ENCODE measurements around the gene HOXB6.

The HOXB6 gene

DNA sequence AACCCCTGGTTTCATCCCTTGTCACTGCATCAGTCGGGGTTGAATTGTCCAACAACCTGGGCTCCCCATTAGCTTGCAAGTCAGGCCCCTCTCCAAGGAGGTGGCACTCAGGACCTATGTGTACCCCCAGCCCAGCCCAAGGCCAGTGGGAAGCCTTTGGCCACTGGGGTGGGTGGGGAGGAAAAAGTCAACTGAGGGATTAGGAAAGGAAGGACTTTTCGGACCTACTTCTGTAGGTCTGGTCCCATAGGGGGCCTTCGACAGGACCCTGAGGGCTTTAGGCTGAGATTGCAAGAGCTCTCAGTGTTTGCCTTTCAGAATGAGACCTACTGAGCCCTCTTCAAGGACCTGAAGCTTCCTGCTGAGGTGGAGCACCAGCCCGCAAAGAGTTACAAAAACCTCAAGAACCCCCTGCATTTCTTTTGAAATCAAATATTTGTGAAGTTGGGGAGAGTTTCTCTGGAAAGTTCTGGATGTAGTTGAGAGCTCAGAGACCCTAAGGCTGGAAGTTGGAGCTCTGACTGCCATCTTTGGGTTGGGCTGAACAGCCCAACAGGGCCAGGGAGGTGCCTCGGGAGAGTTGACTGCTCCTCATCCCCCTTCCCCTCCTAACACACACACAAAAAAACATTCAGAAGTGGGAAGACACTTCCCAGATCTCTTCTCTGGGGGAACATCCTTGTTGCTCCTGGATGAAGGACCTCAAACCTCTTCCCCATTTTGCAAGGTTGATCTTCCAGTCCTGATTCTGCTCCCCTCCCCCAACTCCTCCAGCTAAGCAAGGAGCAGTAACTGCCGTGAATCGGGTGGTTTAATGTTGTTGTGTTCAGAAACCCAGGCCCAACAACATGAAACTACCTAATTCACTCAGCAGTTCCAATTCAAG is 27.1 kb upstream of the HOXB6 start:
- no peak for ATAC-seq
- no peak for TF ChIP-seq TCF4 (CRISPR knock-in tag; IDR thresholded peaks at IDR 0.05; ENCODE audit: borderline replicate concordance)
- TF ChIP-seq ARNTL (CRISPR knock-in tag; IDR thresholded peaks at IDR 0.05; ENCODE audit: borderline replicate concordance, low read depth), result no peak
- TF ChIP-seq ZC3H10 (CRISPR knock-in tag; IDR thresholded peaks at IDR 0.05), result no peak
- TF ChIP-seq, protein P1, sequence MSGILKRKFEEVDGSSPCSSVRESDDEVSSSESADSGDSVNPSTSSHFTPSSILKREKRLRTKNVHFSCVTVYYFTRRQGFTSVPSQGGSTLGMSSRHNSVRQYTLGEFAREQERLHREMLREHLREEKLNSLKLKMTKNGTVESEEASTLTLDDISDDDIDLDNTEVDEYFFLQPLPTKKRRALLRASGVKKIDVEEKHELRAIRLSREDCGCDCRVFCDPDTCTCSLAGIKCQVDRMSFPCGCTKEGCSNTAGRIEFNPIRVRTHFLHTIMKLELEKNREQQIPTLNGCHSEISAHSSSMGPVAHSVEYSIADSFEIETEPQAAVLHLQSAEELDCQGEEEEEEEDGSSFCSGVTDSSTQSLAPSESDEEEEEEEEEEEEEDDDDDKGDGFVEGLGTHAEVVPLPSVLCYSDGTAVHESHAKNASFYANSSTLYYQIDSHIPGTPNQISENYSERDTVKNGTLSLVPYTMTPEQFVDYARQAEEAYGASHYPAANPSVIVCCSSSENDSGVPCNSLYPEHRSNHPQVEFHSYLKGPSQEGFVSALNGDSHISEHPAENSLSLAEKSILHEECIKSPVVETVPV (CRISPR knock-in tag; IDR thresholded peaks at IDR 0.05), result no peak
- no peak for TF ChIP-seq RARB (CRISPR knock-in tag; IDR thresholded peaks at IDR 0.05)
- TF ChIP-seq TOX (CRISPR knock-in tag; IDR thresholded peaks at IDR 0.05; ENCODE audit: borderline replicate concordance), result no peak
- no peak for TF ChIP-seq ESRRG (CRISPR knock-in tag; IDR thresholded peaks at IDR 0.05)
- no peak for TF ChIP-seq BACH2 (CRISPR knock-in tag; IDR thresholded peaks at IDR 0.05; ENCODE audit: borderline replicate concordance)
- TF ChIP-seq CSDC2 (CRISPR knock-in tag; IDR thresholded peaks at IDR 0.05), result no peak
- no peak for TF ChIP-seq ZNF70 (CRISPR knock-in tag; IDR thresholded peaks at IDR 0.05)
- TF ChIP-seq ISL1 (CRISPR knock-in tag; IDR thresholded peaks at IDR 0.05), result no peak
- TF ChIP-seq, protein P2, sequence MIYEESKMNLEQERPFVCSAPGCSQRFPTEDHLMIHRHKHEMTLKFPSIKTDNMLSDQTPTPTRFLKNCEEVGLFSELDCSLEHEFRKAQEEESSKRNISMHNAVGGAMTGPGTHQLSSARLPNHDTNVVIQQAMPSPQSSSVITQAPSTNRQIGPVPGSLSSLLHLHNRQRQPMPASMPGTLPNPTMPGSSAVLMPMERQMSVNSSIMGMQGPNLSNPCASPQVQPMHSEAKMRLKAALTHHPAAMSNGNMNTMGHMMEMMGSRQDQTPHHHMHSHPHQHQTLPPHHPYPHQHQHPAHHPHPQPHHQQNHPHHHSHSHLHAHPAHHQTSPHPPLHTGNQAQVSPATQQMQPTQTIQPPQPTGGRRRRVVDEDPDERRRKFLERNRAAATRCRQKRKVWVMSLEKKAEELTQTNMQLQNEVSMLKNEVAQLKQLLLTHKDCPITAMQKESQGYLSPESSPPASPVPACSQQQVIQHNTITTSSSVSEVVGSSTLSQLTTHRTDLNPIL (CRISPR knock-in tag; IDR thresholded peaks at IDR 0.05; ENCODE audit: low read depth), result no peak
- TF ChIP-seq, protein P3, sequence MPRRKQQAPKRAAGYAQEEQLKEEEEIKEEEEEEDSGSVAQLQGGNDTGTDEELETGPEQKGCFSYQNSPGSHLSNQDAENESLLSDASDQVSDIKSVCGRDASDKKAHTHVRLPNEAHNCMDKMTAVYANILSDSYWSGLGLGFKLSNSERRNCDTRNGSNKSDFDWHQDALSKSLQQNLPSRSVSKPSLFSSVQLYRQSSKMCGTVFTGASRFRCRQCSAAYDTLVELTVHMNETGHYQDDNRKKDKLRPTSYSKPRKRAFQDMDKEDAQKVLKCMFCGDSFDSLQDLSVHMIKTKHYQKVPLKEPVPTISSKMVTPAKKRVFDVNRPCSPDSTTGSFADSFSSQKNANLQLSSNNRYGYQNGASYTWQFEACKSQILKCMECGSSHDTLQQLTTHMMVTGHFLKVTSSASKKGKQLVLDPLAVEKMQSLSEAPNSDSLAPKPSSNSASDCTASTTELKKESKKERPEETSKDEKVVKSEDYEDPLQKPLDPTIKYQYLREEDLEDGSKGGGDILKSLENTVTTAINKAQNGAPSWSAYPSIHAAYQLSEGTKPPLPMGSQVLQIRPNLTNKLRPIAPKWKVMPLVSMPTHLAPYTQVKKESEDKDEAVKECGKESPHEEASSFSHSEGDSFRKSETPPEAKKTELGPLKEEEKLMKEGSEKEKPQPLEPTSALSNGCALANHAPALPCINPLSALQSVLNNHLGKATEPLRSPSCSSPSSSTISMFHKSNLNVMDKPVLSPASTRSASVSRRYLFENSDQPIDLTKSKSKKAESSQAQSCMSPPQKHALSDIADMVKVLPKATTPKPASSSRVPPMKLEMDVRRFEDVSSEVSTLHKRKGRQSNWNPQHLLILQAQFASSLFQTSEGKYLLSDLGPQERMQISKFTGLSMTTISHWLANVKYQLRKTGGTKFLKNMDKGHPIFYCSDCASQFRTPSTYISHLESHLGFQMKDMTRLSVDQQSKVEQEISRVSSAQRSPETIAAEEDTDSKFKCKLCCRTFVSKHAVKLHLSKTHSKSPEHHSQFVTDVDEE (CRISPR knock-in tag; IDR thresholded peaks at IDR 0.05), result no peak
- no peak for TF ChIP-seq ZFP3 (CRISPR knock-in tag; IDR thresholded peaks at IDR 0.05)
- TF ChIP-seq ZFP30 (CRISPR knock-in tag; IDR thresholded peaks at IDR 0.05), result no peak
- TF ChIP-seq SNAI2 (CRISPR knock-in tag; IDR thresholded peaks at IDR 0.05), result no peak
- no peak for TF ChIP-seq ZNF8 (CRISPR knock-in tag; IDR thresholded peaks at IDR 0.05)
- no peak for TF ChIP-seq PPARA (CRISPR knock-in tag; IDR thresholded peaks at IDR 0.05; ENCODE audit: borderline replicate concordance)
- TF ChIP-seq, protein P4, sequence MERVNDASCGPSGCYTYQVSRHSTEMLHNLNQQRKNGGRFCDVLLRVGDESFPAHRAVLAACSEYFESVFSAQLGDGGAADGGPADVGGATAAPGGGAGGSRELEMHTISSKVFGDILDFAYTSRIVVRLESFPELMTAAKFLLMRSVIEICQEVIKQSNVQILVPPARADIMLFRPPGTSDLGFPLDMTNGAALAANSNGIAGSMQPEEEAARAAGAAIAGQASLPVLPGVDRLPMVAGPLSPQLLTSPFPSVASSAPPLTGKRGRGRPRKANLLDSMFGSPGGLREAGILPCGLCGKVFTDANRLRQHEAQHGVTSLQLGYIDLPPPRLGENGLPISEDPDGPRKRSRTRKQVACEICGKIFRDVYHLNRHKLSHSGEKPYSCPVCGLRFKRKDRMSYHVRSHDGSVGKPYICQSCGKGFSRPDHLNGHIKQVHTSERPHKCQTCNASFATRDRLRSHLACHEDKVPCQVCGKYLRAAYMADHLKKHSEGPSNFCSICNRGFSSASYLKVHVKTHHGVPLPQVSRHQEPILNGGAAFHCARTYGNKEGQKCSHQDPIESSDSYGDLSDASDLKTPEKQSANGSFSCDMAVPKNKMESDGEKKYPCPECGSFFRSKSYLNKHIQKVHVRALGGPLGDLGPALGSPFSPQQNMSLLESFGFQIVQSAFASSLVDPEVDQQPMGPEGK (CRISPR knock-in tag; IDR thresholded peaks at IDR 0.05; ENCODE audit: borderline replicate concordance), result no peak
- TF ChIP-seq GLIS3 (CRISPR knock-in tag; IDR thresholded peaks at IDR 0.05), result no peak

DNA sequence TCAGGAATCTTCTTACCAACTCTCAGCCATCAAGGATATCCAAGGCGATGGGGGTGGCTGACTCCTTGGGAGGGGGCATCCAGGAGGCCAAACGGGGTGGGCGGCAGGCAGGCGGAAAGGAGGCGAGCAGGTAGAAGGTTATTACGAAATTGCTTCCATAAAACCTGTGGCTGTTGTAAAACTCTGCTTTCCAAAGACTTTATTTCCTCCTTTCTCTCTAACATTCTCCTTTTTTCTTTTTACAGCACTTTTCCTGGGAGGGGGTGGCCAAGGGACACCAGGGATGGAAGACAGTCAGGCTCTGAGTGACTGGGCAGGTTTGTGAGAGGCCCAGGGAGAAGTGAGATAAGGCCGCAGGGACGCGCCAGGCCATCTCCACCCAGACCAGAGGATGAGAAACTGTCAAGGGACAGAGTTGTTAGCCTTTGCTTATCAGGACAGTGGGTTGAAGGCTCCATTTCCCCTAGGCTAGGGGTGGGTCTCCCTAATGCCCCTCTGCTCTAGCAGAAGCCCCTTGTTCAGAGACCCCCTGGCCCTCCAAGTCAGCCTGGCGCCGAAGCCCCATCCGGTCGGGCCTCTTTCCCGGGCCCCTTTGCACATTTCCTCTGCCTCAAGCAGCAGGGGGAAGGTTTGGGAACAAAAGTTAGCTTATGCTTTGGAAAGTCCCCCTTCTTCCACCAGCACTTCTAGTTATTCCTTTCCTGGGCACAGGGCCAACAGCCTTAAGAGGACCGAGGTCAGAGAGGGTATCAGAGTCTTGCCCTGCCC is 26.3 kb upstream of the HOXB6 start:
- ATAC-seq, result no peak
- TF ChIP-seq RARB (CRISPR knock-in tag; IDR thresholded peaks at IDR 0.05) (no peak), SNAI2 (CRISPR knock-in tag; IDR thresholded peaks at IDR 0.05) (no peak), ZFP30 (CRISPR knock-in tag; IDR thresholded peaks at IDR 0.05) (no peak), ZNF8 (CRISPR knock-in tag; IDR thresholded peaks at IDR 0.05) (no peak), ARNTL (CRISPR knock-in tag; IDR thresholded peaks at IDR 0.05; ENCODE audit: borderline replicate concordance, low read depth) (no peak), CSDC2 (CRISPR knock-in tag; IDR thresholded peaks at IDR 0.05) (no peak), BACH2 (CRISPR knock-in tag; IDR thresholded peaks at IDR 0.05; ENCODE audit: borderline replicate concordance) (no peak)
- TF ChIP-seq, protein P1 (CRISPR knock-in tag; IDR thresholded peaks at IDR 0.05), result no peak

Measured in SK-N-SH treated with all-trans-retinoic acid at 6 μM for 48 hours (cell line).